ENCODE results near the gene B3GNT7.

B3GNT7 gene

GRCh38 chr2:231413456-231413855, 17.9 kb downstream of the B3GNT7 start (continued):
- TF ChIP-seq ZBTB48 (tag by site-specific recombination; IDR thresholded peaks at IDR 0.05), result no peak
- TF ChIP-seq ZNF239 (tag by site-specific recombination; IDR thresholded peaks at IDR 0.05), result no peak

GRCh38 chr2:231413921-231414476, 18.5 kb downstream of the B3GNT7 start:
- POLR2A ChIA-PET, result no interaction called here

GRCh38 chr2:231415029-231415428, 19.5 kb downstream of the B3GNT7 start:
- Histone ChIP-seq H3K4me1 (ENCODE audit: control insufficient read depth, insufficient read depth, low read length) (no peaks in the 10 kb centered on the region), H3K9me3 (ENCODE audit: control insufficient read depth, insufficient read depth, low read depth, low read length) (no peaks in the 10 kb centered on the region), H3K4me3 (ENCODE audit: low read depth, low read length) (no peak overlapping the region), H3K36me3 (ENCODE audit: control insufficient read depth in 2 of 2, insufficient read depth in 1 of 2, low read length in 2 of 2) (no peaks in the 10 kb centered on the region), H3K27ac (ENCODE audit: extremely low read depth, low read depth, low read length) (no peak overlapping the region)
- ChIA-PET CTCF (interaction anchor here (0.6 to 5.2 kb wide), 10 partner anchors 17 to 513 kb away, joined by 3 to 47 read pairs (median 4); no protein-coding TSS in a partner anchor), POLR2A (interaction anchor here (0.6 kb wide), 1 partner anchor 158 kb away, joined by 5 read pairs; no protein-coding TSS in a partner anchor)
- no peak for TF ChIP-seq ZNF211 (tag by site-specific recombination; IDR thresholded peaks at IDR 0.05; ENCODE audit: low read depth)
- TF ChIP-seq ZNF596 (tag by site-specific recombination; IDR thresholded peaks at IDR 0.05), result no peak
- no peak for TF ChIP-seq ZFP37 (tag by site-specific recombination; IDR thresholded peaks at IDR 0.05)
- TF ChIP-seq ZSCAN23 (tag by site-specific recombination; IDR thresholded peaks at IDR 0.05), result no peak
- no peak for TF ChIP-seq ZNF157 (tag by site-specific recombination; IDR thresholded peaks at IDR 0.05)
- TF ChIP-seq ZNF670 (tag by site-specific recombination; IDR thresholded peaks at IDR 0.05; ENCODE audit: low read depth), result no peak
- TF ChIP-seq ZFP41 (tag by site-specific recombination; IDR thresholded peaks at IDR 0.05; ENCODE audit: borderline replicate concordance), result no peak
- no peak for TF ChIP-seq SP3 (tag by site-specific recombination; IDR thresholded peaks at IDR 0.05)
- TF ChIP-seq SCRT2 (tag by site-specific recombination; IDR thresholded peaks at IDR 0.05), result no peak
- TF ChIP-seq FEZF1 (tag by site-specific recombination; IDR thresholded peaks at IDR 0.05), result no peak
- TF ChIP-seq ZNF791 (tag by site-specific recombination; IDR thresholded peaks at IDR 0.05), result no peak
- no peak for TF ChIP-seq ZNF529 (tag by site-specific recombination; IDR thresholded peaks at IDR 0.05; ENCODE audit: insufficient replicate concordance)
- TF ChIP-seq ZNF645 (tag by site-specific recombination; IDR thresholded peaks at IDR 0.05), result no peak
- no peak for TF ChIP-seq ZNF174 (tag by site-specific recombination; IDR thresholded peaks at IDR 0.05)
- no peak for TF ChIP-seq ZNF394 (tag by site-specific recombination; IDR thresholded peaks at IDR 0.05; ENCODE audit: borderline replicate concordance)
- no peak for TF ChIP-seq ZNF169 (tag by site-specific recombination; IDR thresholded peaks at IDR 0.05)

More at GRCh38 chr2:231413921-231414476, 18.5 kb downstream of the B3GNT7 start:
- no peaks in the 10 kb centered on the region for H3K4me1 ChIP-seq (ENCODE audit: control insufficient read depth, insufficient read depth, low read length)
- H3K36me3 ChIP-seq (ENCODE audit: control insufficient read depth in 2 of 2, insufficient read depth in 1 of 2, low read length in 2 of 2), result no peaks in the 10 kb centered on the region
- H3K27ac ChIP-seq (ENCODE audit: extremely low read depth, low read depth, low read length), result no peak overlapping the region
- CTCF ChIA-PET, result interaction anchor here (0.7 to 5.2 kb wide), 7 partner anchors 18 to 318 kb away, joined by 3 to 48 read pairs (median 10); no protein-coding TSS in a partner anchor
- no peak overlapping the region for H3K4me3 ChIP-seq (ENCODE audit: low read depth, low read length)
- no peak for TF ChIP-seq ZNF776 (tag by site-specific recombination; IDR thresholded peaks at IDR 0.05; ENCODE audit: borderline replicate concordance)
- TF ChIP-seq ZBTB20 (tag by site-specific recombination; IDR thresholded peaks at IDR 0.05), result no peak
- TF ChIP-seq SCRT1 (tag by site-specific recombination; IDR thresholded peaks at IDR 0.05; ENCODE audit: borderline replicate concordance), result no peak
- no peak for TF ChIP-seq ZNF433 (tag by site-specific recombination; IDR thresholded peaks at IDR 0.05; ENCODE audit: low read depth)
- no peak for TF ChIP-seq ZNF221 (tag by site-specific recombination; IDR thresholded peaks at IDR 0.05; ENCODE audit: borderline replicate concordance)
- TF ChIP-seq RBAK (tag by site-specific recombination; IDR thresholded peaks at IDR 0.05), result no peak
- H3K9me3 ChIP-seq (ENCODE audit: control insufficient read depth, insufficient read depth, low read depth, low read length), result no peaks in the 10 kb centered on the region

All from HEK293 (cell line).